Measurements from ENCODE around the gene SPRED2.

The SPRED2 gene

DNA sequence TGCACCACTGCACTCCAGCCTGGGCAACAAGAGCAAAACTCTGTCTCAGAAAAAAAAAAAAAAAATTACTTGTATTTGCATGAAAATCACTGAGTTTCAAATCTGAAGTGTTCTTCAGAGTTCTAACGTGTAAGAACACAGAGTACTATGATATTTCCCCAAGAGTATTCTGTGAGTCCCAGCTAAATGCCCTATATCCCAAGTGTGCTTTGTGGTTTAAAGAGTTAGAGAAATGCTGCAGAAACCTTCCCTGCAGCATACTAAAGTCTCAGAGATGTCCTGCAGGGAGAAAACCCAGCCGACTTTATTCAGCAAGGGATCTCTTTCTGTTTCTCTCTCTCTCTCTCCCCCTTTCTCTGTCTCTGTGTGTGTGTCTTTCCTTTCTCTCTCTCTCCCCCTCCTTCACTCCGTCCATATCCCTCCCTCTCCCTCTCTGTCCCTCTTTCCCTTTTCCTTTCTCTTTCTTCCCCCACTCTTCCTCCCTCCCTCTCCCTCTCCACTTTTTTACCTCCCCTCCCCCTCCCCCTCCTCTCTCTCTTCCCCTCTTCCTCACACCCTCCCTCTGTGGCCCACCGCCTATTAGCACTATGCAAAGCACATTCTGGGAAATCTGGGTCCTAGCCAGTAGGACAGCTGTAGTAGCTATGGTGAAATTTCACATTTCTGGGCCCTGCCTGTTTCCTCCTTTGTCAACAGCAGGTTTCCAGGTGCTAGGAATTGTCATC lies 150.6 kb downstream of the SPRED2 start:
- no peak for DNase-seq (ENCODE audit: low read depth in 3 of 3, low spot score in 1 of 3)

DNA sequence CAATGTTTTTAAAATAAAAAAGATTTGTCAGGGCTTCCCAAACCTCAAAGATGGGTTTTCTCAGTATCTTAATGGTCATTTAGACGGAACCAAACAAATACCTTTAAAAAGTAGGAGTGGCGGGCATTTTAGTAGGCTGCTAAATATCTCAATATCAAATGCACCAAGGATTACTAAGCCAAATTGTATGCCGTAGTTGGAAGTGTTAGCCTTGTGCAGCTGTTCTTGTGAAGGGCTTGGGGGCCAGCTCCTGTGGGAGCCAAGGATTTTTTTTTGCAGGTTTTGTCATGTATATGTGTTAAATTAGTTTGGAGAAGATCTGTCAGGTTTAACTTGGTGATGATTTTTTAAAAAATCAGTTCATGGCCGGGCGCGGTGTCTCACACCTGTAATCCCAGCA lies 152.6 kb downstream of the SPRED2 start:
- DNase-seq (ENCODE audit: low read depth in 3 of 3, low spot score in 1 of 3) = no peak

DNA sequence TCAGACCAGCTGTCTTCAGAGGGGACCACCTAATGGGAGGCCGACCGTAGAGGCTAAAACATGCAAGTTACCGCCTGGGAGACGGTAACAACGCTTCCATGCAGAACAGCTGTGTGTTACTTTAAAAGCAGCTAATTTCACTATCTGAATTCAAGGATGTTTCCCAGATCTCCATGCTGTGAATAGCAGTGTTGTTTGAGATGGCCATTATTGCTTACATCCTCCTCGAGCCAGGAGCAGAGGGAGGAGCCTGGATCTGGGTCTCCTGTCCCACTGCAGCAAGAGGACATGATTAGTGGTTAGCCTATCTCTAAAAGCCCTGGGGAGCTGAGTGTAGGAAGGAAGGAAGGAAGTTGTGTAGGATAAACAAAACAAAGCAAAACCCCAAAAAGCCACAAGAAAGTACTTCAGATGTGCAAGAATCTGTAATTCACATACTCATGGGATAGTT lies 153.8 kb downstream of the SPRED2 start:
- no peak for DNase-seq (ENCODE audit: low read depth in 3 of 3, low spot score in 1 of 3)

DNA sequence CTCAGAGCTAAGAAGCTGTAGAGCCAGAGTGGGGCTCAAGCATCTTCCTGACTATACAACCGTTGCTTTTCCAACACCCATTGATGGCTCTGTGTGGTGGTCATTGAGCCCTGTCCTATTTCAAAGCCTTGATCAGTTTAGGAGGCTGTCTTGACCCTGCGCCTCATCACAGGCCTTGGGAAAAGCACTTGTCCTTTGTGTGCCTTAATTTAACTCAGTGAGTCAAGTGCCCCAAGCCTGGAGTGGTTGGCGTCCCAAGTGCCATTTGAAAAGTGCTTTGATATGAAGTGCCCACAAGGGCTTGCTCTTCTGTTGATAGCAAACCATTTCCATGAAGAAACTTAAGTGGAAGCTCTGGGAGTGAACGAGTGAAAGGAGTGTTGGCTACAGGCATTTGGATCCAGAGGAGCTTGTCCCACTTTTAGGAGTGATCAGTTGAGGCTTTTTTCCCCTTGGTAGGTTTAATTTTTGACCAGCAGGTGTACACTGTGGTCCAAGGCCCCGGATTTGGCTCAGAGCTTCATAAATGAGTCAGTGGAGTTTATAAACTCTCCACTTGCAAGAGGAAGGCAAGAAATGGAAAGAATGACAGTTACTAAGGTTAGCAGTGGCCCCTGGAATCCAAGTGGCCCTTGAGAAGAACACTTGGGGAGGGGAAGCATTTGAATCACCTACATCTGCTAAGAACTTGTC lies 154.5 kb downstream of the SPRED2 start:
- no peak for DNase-seq (ENCODE audit: low read depth in 3 of 3, low spot score in 1 of 3)

DNA sequence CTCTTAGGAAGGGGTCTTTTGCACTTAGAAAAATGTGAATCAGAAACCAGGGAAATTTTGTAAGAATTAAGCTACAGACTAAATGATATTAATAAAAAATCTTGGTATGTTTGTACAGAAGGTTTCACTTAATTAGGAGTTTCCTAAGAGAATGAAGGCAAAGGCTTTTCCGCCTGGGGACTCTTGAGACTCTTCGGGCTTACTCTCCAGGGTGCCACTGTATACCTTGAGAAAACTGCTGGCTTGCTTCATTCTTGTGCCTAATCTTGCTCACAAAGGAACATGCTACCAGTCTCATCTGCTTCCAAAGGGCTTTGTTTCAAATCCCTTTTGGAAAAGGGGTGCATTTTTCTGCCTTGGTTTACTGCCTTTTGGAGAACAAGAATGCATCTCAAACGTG lies 155.3 kb downstream of the SPRED2 start:
- no peak for DNase-seq (ENCODE audit: low read depth in 3 of 3, low spot score in 1 of 3)

DNA sequence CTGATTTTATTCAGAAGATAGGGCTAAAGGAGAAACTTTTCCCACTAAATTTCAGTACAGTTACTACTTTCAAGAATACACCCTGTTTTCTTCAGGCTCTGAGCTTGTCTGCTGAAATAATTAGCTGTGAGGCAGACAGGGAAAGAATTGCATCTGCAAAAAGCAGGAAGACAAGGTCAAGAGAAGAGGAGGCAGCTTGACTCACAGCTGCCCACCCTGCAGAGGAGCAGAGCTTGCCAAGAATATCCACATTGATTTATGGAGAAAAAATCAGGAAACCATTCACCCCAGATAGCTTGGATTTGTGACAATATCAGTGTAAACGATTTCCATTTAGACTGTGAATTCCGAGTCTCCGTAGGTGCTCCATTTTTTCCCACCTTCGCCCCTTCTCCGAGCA lies 155.8 kb downstream of the SPRED2 start:
- DNase-seq (ENCODE audit: low read depth in 3 of 3, low spot score in 1 of 3) = no peak

DNA sequence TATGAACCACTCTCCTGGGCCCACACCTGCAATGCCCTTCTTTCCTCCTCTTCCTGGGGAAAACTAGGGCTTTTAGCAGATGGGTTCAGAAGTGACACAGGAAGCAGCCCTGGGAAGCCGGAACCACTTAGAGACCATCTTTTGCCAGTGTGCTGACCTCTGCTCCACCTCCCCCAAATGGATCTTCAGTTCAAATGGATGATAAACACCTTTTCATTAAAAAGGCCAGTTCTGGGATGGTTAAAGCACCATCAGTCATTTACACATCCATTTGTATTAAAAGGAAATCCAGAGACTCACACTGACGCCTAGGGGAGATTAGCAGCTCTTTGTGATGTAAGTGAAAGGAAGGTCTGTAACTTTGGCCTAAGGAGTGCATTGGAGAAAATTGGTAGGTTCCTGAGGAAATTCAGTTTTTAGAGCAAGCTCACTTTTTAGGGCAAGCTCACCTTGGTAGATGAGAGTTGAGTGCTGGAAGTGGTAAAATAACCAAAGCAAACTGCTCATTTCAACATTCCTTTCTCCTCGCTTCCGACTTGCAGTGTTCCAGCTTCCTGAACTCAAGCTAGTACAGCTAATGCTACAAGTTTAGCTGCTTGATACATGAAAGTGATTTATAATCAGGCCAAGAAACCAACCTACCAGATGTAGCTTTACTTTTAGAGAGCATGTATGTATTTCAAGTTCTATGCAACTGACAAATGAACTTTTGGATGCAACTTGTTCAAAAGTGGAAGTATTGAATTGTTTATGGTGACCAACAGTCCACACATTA lies 157.1 kb downstream of the SPRED2 start:
- no peak for DNase-seq (ENCODE audit: low read depth in 3 of 3, low spot score in 1 of 3)

DNA sequence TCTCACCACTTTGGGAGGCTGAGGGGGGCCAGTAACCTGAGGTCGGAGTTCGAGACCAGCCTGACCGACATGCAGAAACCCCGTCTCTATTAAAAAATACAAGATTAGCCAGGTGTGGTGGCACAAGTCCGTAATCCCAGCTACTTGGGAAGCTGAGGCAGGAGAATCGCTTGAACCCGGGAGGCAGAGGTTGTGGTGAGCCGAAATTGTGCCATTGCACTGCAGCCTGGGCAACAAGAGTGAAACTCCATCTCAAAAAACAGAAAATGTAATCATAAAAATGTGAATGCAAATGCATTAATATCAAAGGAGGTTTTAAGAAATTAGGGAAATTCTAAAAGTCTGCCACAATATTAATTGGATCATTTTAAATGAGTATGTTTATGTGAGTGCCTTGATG lies 159.1 kb downstream of the SPRED2 start:
- no peak for DNase-seq (ENCODE audit: low read depth in 3 of 3, low spot score in 1 of 3)

DNA sequence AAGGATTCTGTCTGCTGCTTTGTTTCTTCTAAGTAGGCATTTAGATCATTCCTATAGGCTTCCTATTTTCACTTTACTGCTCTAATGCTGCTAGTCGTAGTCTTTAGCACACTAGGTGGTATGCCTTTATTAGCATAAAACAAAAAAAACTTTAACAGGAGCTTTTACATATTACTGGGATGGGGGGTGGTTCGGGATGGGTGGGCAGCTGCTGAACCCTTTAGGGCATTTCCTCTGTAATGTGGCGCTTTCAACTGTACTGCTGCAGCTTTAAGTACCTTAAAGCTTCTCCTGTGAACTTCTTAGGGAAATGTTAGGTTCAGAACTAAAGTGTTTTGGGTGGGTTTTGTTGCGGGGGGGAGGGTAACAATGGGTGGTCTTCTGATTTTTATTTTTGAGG lies 163.4 kb downstream of the SPRED2 start:
- DNase-seq (ENCODE audit: low read depth in 3 of 3, low spot score in 1 of 3) = no peak

DNA sequence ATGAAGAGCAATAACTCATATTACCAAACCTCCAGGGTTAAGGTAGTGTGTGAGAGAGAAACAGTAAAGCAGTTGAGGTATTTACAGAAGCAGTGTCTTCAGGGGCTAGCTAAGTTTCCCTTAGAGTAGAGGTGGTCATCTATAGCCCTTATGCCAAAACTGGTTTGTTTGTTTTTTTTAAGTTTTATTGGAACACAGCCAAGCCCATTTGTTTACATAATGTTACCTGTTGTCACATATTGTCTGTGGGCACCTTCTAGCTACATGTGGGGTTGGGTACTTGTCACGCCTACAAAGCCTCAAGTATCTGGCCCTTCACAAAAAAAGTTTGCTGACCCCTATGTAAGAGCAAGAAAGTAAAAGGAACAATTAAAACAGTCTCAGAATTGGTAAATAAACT lies 165.4 kb downstream of the SPRED2 start:
- DNase-seq (ENCODE audit: low read depth in 3 of 3, low spot score in 1 of 3) = no peak

DNA sequence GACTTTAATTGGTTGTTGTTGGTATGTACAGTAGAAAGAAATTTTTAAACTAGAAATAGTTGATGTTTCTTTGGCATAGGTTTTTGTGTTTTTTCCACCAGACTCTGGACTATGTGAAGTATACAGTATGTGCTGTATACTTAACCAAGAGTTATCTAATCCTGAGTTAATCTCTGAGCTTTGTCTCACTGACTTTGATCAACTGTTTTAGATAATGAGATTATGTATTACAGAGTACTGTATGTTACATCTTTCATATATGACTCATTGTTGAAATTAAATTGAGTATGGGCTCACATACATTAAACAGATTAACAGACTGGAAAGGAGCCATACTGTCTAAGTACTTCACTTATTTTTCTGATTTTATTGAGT lies 166.7 kb downstream of the SPRED2 start:
- DNase-seq (ENCODE audit: low read depth in 3 of 3, low spot score in 1 of 3) = no peak

DNA sequence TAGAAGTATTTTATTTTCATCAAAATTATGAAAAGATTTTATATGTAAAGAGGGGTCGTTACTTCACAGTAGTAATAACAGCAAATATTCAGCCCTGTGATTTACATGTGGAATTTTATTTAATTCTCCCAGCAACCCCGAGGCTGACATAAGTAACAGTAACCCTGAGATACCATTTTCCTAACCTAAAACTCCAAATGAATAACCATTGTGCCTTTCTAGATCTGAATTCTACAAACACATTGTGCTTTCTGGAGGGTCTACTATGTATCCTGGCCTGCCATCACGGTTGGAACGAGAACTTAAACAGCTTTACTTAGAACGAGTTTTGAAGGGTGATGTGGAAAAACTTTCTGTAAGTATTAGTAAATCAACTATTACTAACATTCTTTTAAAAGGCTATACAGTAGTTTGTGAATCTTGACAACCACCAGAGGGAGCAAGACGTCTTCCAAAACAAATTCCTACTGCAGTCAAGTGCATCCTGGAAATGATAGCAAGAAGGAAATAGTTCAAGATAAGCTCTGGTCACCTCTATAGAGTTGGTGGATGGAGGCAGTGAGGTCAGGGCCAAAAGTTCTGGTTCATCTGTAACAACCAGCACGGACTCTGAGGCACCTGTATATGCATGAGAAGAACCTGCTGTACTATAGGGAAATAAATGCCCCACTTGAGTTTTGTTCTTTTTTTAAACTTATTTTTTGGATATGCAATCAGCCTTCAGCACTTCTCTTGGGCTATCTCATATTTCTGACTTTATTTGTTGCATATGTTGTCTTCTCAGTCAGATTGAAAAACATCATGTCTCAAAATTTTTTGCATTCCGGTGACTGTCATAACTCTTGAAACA lies 167.4 kb downstream of the SPRED2 start:
- no peak for DNase-seq (ENCODE audit: low read depth in 3 of 3, low spot score in 1 of 3)

DNA sequence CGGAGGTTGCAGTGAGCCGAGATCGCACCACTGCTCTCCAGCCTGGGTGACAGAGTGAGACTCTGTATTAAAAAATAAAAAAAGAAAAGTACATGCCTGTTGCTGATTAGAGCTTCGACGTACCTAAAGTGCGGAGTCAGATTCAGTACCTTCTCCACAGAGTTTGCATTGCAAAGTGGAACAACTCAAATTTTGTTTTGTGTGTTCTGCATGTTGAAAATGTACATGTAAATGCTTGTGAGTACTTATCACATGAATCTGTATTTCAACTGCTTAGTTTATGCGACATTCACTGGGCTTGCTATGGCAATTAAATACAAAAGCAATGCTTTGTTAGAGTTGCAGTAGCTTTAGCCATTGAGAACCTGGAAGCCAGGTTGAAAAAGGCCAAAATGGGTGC lies 168.4 kb downstream of the SPRED2 start:
- no peak for DNase-seq (ENCODE audit: low read depth in 3 of 3, low spot score in 1 of 3)

DNA sequence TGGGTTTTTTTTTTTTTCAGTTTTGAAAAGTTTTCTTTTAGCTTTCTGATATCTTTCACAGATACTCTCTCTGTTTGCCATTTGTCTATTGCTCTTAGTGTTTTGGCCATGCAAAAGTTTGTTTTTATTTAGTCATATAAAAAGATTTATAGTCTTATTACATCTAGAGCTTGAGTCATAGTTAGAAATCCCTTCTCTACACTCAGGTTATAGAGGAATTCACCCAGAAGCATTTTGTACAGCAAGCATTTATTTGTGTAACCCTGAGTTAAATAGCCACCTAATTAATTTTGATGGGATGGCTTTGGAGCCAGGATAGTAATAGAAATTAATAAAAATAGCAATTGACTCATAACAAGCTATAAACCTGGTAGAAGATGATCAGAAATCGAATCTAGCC lies 169.1 kb downstream of the SPRED2 start:
- no peak for DNase-seq (ENCODE audit: low read depth in 3 of 3, low spot score in 1 of 3)

DNA sequence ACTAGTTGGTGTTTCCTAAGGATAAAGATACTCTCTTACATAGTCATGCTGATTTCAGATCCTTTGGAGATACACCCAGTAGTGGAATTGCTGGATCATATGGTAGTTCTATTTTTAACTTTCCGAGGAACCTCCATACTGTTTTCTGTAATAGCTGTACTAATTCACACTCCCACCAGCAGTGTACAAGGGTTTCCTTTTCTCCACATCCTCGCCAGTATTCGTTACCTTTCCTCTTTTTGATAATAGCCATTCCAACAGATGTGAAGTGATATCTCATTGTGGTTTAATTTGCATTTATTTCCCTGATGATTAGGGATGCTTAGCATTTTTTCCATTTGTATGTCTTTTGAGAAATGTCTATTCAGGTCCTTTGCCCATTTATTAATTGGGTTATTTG lies 170.7 kb downstream of the SPRED2 start:
- DNase-seq (ENCODE audit: low read depth in 3 of 3, low spot score in 1 of 3) = no peak
